GM19455 (cell line): ENCODE measurements around the gene RSRC1.
"Not testable (repeated sequence)": the region's sequence is repeated elsewhere in the genome, so short reads cannot be mapped to it uniquely, and the experiment has no call there.

Experiments used
- ATAC-seq: cut with Tn5 transposase; IDR thresholded peaks from one replicate; pipeline ENCODE4 v1.9.1; 2021; ENCODE audit not compliant: unreplicated experiment

Gene RSRC1

GRCh38 chr3:158455406-158455805 lies 345.5 kb downstream of the RSRC1 start:
- no peak for ATAC-seq

GRCh38 chr3:158456114-158456513 lies 346.2 kb downstream of the RSRC1 start:
- no peak for ATAC-seq

- no peak for ATAC-seq
Measured at GRCh38 chr3:158458464-158458863, 348.6 kb downstream of the RSRC1 start.

GRCh38 chr3:158460926-158461325 lies 351.0 kb downstream of the RSRC1 start:
- no peak for ATAC-seq

GRCh38 chr3:158463556-158463955 lies 353.7 kb downstream of the RSRC1 start:
- no peak for ATAC-seq

GRCh38 chr3:158465074-158465473 lies 355.2 kb downstream of the RSRC1 start:
- ATAC-seq, result no peak

- no peak for ATAC-seq
Measured at GRCh38 chr3:158470944-158471638, 361.2 kb downstream of the RSRC1 start.

GRCh38 chr3:158471639-158472294 lies 361.9 kb downstream of the RSRC1 start:
- ATAC-seq, result no peak

- no peak for ATAC-seq
Measured at GRCh38 chr3:158479051-158479450, 369.2 kb downstream of the RSRC1 start.

GRCh38 chr3:158483701-158484235 lies 373.9 kb downstream of the RSRC1 start:
- ATAC-seq, result no peak

GRCh38 chr3:158486200-158486599 lies 376.3 kb downstream of the RSRC1 start:
- ATAC-seq, result no peak

- no peak for ATAC-seq
Measured at GRCh38 chr3:158488670-158489069, 378.8 kb downstream of the RSRC1 start.

- no peak for ATAC-seq
Measured at GRCh38 chr3:158489181-158489580, 379.3 kb downstream of the RSRC1 start.

GRCh38 chr3:158491968-158492367 lies 382.1 kb downstream of the RSRC1 start:
- ATAC-seq, result no peak

- ATAC-seq, result no peak
Measured at GRCh38 chr3:158492685-158493084, 382.8 kb downstream of the RSRC1 start.

GRCh38 chr3:158493931-158494330 lies 384.0 kb downstream of the RSRC1 start:
- no peak for ATAC-seq

GRCh38 chr3:158494673-158495072 lies 384.8 kb downstream of the RSRC1 start:
- ATAC-seq, result no peak

GRCh38 chr3:158495398-158495902 lies 385.6 kb downstream of the RSRC1 start:
- ATAC-seq, result not testable (repeated sequence)

- ATAC-seq, result no peak
Measured at GRCh38 chr3:158505117-158505516, 395.2 kb downstream of the RSRC1 start.

GRCh38 chr3:158506456-158506855 lies 396.6 kb downstream of the RSRC1 start:
- ATAC-seq, result no peak

- no peak for ATAC-seq
Measured at GRCh38 chr3:158508481-158508880, 398.6 kb downstream of the RSRC1 start.

- ATAC-seq, result no peak
Measured at GRCh38 chr3:158509891-158510290, 400.0 kb downstream of the RSRC1 start.
